HepG2 (cell line): ENCODE measurements around the gene DMKN. TPM values are rescaled to one million over a fixed set of nuclear protein-coding genes. Genes with fewer than 3 reads are reported as not detected.

ENCODE experiments used
- CBFB ChIP-seq: sonication (generic); formaldehyde crosslinking; IDR thresholded peaks from 2 replicates; pipeline ENCODE4 v1.4.0; 2020; ENCODE audit warnings: missing genetic modification reagents
- FOSL1 ChIP-seq: sonication (generic); formaldehyde crosslinking; IDR thresholded peaks from 2 replicates; pipeline ENCODE4 v1.9.0; 2021; ENCODE audit warnings: missing genetic modification reagents, borderline replicate concordance
- MAFG ChIP-seq: sonication (generic); formaldehyde crosslinking; IDR thresholded peaks from 2 replicates; pipeline ENCODE4 v1.5.1; 2020; ENCODE audit warnings: mild to moderate bottlenecking, missing genetic modification reagents
- NR2F6 ChIP-seq, 2 experiments: IDR thresholded peaks; 2 replicates each; pipeline ENCODE4 v1.6.1; 2016; ENCODE audit warnings: antibody characterized with exemption in 1 of 2, mild to moderate bottlenecking in 1 of 2
- SALL2 ChIP-seq: sonication (generic); formaldehyde crosslinking; IDR thresholded peaks from 2 replicates; pipeline ENCODE4 v1.8.1; 2023; ENCODE audit warnings: mild to moderate bottlenecking, missing genetic modification reagents, inconsistent platforms
- XRCC5 ChIP-seq: fragments of 200-400 bp; formaldehyde crosslinking; optimal IDR thresholded peaks from 2 replicates; pipeline ENCODE3; 2017; ENCODE audit warnings: mild to moderate bottlenecking, low read length
- YEATS2 ChIP-seq: sonication (generic); formaldehyde crosslinking; IDR thresholded peaks from 2 replicates; pipeline ENCODE4 v1.4.0; 2020; ENCODE audit warnings: missing genetic modification reagents, borderline replicate concordance
- ZBTB7A ChIP-seq: sonication (generic); formaldehyde crosslinking; IDR thresholded peaks from 2 replicates; pipeline ENCODE4 v1.8.0; 2022; ENCODE audit warnings: mild to moderate bottlenecking, missing genetic modification reagents
- ZMAT3 ChIP-seq: sonication (generic); formaldehyde crosslinking; conservative IDR thresholded peaks from 2 replicates; pipeline ENCODE4 v1.7.0; 2021; ENCODE audit warnings: missing genetic modification reagents
- ZNF678 ChIP-seq: sonication (generic); formaldehyde crosslinking; IDR thresholded peaks from 2 replicates; pipeline ENCODE4 v1.4.0; 2020; ENCODE audit warnings: mild to moderate bottlenecking, missing genetic modification reagents
- ZNF780A ChIP-seq: sonication (generic); formaldehyde crosslinking; IDR thresholded peaks from 2 replicates; pipeline ENCODE4 v1.8.0; 2022; ENCODE audit warnings: mild to moderate bottlenecking, missing genetic modification reagents, moderate library complexity
- ZNF850 ChIP-seq: sonication (generic); formaldehyde crosslinking; conservative IDR thresholded peaks from 2 replicates; pipeline ENCODE4 v1.9.0; 2021; ENCODE audit warnings: mild to moderate bottlenecking, missing genetic modification reagents
- polyA plus RNA-seq, 8 experiments: library from polyadenylated mRNA; depleted of rRNA in 3 of 8; stranded (reverse) in 7 of 8; unstranded in 1 of 8; fragments of >200 nt; fragmentation: Illumina TruSeq in 4 of 8; extraction: Trizol in 4 of 8; gene quantifications; 2 replicates each; pipeline versions ENCODE4 v1.2.1 to v1.2.3, GENCODE V29; 2011 to 2016; ENCODE audit warnings: low read depth in 4 of 8, missing spikeins in 1 of 8, mixed read lengths in 1 of 8; ENCODE audit not compliant: insufficient read depth in 1 of 8
- total RNA-seq, 5 experiments: library from RNA; depleted of rRNA; stranded (reverse); fragments of >200 nt; fragmentation: Illumina TruSeq; extraction: Trizol; gene quantifications; 2 replicates each; pipeline ENCODE4 v1.2.3, GENCODE V29; 2016; ENCODE audit warnings: low read depth in 1 of 5
- TF ChIP-seq, protein P1 (sequence below): sonication (generic); formaldehyde crosslinking; IDR thresholded peaks from 2 replicates; pipeline ENCODE4 v1.5.1; 2020; ENCODE audit warnings: missing genetic modification reagents, mild to moderate bottlenecking, borderline replicate concordance
- TF ChIP-seq, protein P2 (sequence below): sonication (generic); formaldehyde crosslinking; IDR thresholded peaks from 2 replicates; pipeline ENCODE4 v1.8.1; 2023; ENCODE audit warnings: mild to moderate bottlenecking, inconsistent platforms, moderate library complexity, missing genetic modification reagents, borderline replicate concordance
- TF ChIP-seq, protein P3 (sequence below), 2 experiments: fragments of 450-650 bp in 1 of 2; sonication (generic) in 1 of 2; formaldehyde crosslinking; IDR thresholded peaks; 2 replicates each; pipeline versions ENCODE4 v1.5.0 to v1.8.0; 2020 to 2022; ENCODE audit warnings: mild to moderate bottlenecking in 1 of 2, missing genetic modification reagents in 1 of 2
- TF ChIP-seq, protein P4 (sequence below): sonication (generic); formaldehyde crosslinking; IDR thresholded peaks from 2 replicates; pipeline ENCODE4 v1.4.0; 2020; ENCODE audit warnings: missing genetic modification reagents
- TF ChIP-seq, protein P5 (sequence below): sonication (generic); formaldehyde crosslinking; IDR thresholded peaks from 2 replicates; pipeline ENCODE4 v1.4.0; 2020; ENCODE audit warnings: mild to moderate bottlenecking, missing genetic modification reagents

Gene DMKN
- total and polyA plus RNA-seq, 2 of the 13 experiments (the other 11 are each of a cell fraction or from before 2014, with no cell fraction given), result 50.8 to 57.1 TPM

DNA sequence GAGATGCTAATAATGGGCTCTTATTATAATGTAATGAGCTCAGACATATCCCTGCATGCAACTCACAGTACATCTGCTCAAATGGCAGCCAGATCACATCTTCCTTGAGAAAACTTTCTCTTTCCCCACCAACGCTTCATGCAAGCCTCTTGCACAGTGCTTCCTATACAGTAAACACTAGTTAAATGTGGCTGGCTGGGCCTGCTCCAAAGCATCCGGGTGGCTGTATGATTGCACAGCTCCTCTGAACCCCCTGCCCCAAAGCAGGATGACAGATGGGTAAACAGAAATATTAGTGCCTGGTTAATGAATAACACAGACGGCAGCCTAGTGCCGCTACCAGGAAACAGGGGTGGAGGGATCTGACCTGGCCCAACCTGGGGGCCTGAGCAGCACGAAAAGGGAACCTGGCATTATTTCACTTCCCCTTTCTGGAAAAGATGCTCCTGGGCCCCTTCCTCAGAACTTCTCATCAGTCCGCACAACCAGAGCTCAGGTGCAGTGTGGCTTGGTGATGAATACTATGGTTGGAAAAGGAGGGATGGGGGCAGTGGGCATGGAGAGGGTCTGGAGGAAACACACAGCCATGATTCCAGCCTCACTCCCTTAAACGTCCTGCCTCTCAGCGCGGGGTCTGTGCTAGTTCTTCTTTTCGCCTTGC, 54.6 kb downstream of the DMKN start (continued):
- TF ChIP-seq, protein P1, sequence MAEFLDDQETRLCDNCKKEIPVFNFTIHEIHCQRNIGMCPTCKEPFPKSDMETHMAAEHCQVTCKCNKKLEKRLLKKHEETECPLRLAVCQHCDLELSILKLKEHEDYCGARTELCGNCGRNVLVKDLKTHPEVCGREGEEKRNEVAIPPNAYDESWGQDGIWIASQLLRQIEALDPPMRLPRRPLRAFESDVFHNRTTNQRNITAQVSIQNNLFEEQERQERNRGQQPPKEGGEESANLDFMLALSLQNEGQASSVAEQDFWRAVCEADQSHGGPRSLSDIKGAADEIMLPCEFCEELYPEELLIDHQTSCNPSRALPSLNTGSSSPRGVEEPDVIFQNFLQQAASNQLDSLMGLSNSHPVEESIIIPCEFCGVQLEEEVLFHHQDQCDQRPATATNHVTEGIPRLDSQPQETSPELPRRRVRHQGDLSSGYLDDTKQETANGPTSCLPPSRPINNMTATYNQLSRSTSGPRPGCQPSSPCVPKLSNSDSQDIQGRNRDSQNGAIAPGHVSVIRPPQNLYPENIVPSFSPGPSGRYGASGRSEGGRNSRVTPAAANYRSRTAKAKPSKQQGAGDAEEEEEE (CRISPR knock-in tag), result no peak
- TF ChIP-seq, protein P2, sequence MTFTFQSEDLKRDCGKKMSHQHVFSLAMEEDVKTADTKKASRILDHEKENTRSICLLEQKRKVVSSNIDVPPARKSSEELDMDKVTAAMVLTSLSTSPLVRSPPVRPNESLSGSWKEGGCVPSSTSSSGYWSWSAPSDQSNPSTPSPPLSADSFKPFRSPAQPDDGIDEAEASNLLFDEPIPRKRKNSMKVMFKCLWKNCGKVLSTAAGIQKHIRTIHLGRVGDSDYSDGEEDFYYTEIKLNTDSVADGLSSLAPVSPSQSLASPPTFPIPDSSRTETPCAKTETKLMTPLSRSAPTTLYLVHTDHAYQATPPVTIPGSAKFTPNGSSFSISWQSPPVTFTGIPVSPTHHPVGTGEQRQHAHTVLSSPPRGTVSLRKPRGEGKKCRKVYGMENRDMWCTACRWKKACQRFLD (CRISPR knock-in tag), result 0 out of 2 replicates have a peak, but pooled peaks have one; percentile 39
- TF ChIP-seq XRCC5, result peak; percentile 68
- no peak; the same call in 1 of the 2 replicates for TF ChIP-seq ZBTB7A
- TF ChIP-seq, protein P3, sequence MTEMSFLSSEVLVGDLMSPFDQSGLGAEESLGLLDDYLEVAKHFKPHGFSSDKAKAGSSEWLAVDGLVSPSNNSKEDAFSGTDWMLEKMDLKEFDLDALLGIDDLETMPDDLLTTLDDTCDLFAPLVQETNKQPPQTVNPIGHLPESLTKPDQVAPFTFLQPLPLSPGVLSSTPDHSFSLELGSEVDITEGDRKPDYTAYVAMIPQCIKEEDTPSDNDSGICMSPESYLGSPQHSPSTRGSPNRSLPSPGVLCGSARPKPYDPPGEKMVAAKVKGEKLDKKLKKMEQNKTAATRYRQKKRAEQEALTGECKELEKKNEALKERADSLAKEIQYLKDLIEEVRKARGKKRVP (CRISPR knock-in tag; IDR thresholded peaks at IDR 0.05), result peak in 1 of 2 experiments; percentile 23; a peak in 1 of 4 replicates
- no peak for TF ChIP-seq FOSL1 (CRISPR knock-in tag)
- no peak for TF ChIP-seq ZNF850 (CRISPR knock-in tag)
- TF ChIP-seq MAFG (CRISPR knock-in tag), result no peak
- TF ChIP-seq NR2F6 (IDR thresholded peaks at IDR 0.05), result peak; percentile 75
- TF ChIP-seq NR2F6 (CRISPR knock-in tag; IDR thresholded peaks at IDR 0.05), result peak; percentile 80
- TF ChIP-seq, protein P4, sequence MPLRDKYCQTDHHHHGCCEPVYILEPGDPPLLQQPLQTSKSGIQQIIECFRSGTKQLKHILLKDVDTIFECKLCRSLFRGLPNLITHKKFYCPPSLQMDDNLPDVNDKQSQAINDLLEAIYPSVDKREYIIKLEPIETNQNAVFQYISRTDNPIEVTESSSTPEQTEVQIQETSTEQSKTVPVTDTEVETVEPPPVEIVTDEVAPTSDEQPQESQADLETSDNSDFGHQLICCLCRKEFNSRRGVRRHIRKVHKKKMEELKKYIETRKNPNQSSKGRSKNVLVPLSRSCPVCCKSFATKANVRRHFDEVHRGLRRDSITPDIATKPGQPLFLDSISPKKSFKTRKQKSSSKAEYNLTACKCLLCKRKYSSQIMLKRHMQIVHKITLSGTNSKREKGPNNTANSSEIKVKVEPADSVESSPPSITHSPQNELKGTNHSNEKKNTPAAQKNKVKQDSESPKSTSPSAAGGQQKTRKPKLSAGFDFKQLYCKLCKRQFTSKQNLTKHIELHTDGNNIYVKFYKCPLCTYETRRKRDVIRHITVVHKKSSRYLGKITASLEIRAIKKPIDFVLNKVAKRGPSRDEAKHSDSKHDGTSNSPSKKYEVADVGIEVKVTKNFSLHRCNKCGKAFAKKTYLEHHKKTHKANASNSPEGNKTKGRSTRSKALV (CRISPR knock-in tag), result no peak
- TF ChIP-seq CBFB, result no peak
- no peak for TF ChIP-seq ZNF678 (CRISPR knock-in tag)
- no peak for TF ChIP-seq ZMAT3 (CRISPR knock-in tag)
- TF ChIP-seq ZNF780A (CRISPR knock-in tag), result no peak; the same call in 1 of the 2 replicates
- 0 out of 2 replicates have a peak, but pooled peaks have one; percentile 50 for TF ChIP-seq SALL2 (CRISPR knock-in tag)
- TF ChIP-seq, protein P5, sequence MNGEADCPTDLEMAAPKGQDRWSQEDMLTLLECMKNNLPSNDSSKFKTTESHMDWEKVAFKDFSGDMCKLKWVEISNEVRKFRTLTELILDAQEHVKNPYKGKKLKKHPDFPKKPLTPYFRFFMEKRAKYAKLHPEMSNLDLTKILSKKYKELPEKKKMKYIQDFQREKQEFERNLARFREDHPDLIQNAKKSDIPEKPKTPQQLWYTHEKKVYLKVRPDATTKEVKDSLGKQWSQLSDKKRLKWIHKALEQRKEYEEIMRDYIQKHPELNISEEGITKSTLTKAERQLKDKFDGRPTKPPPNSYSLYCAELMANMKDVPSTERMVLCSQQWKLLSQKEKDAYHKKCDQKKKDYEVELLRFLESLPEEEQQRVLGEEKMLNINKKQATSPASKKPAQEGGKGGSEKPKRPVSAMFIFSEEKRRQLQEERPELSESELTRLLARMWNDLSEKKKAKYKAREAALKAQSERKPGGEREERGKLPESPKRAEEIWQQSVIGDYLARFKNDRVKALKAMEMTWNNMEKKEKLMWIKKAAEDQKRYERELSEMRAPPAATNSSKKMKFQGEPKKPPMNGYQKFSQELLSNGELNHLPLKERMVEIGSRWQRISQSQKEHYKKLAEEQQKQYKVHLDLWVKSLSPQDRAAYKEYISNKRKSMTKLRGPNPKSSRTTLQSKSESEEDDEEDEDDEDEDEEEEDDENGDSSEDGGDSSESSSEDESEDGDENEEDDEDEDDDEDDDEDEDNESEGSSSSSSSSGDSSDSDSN, result no peak
- peak; percentile 49; the same call in 1 of the 2 replicates for TF ChIP-seq YEATS2 (CRISPR knock-in tag)
